Measurements from ENCODE around the gene PATJ. TPM values are rescaled to one million over a fixed set of nuclear protein-coding genes. Genes with fewer than 3 reads are reported as not detected.
A peak's percentile ranks its signal among the peaks of the same experiment; 100 is the strongest.
"Not testable (repeated sequence)": the region's sequence is repeated elsewhere in the genome, so short reads cannot be mapped to it uniquely, and the experiment has no call there.

The PATJ gene
- total RNA-seq, 4 donors from 2014 or later: 47.6 to 105 (median 70.8) TPM

- peaks cover 0 to 71% (median 0%) of the 10 kb centered on the region in 3 donors for H3K36me3 ChIP-seq
- H3K27me3 ChIP-seq: no peaks in the 10 kb centered on the region
- no peaks in the 10 kb centered on the region for H3K4me1 ChIP-seq
- H3K27ac ChIP-seq: no peak overlapping the region
- DNase-seq: no peak
- WGBS, 2 donors: 70 to 75% methylated on average over 6 of the region's 6 CpGs
- no peaks in the 10 kb centered on the region for H3K9me3 ChIP-seq
- TF ChIP-seq POLR2A (IDR thresholded peaks at IDR 0.05) (no peak), CTCF (IDR thresholded peaks at IDR 0.05) (no peak)
- H3K4me3 ChIP-seq: no peak overlapping the region
- intact Hi-C loops (cut with DNase I): no loop called here
Observed at GRCh38 chr1:62159940-62160348, 417.7 kb downstream of the PATJ start.

GRCh38 chr1:62161711-62162110 is 419.4 kb downstream of the PATJ start:
- H3K4me1 ChIP-seq: no peaks in the 10 kb centered on the region

GRCh38 chr1:62170380-62170779 is 428.1 kb downstream of the PATJ start:
- H3K4me1 ChIP-seq; H3K9me3 ChIP-seq; intact Hi-C loops (cut with DNase I); DNase-seq; H3K27ac ChIP-seq; H3K36me3 ChIP-seq; H3K4me3 ChIP-seq: not testable (repeated sequence)
- WGBS, 2 donors: 67 to 82% methylated on average over 4 to 6 of the region's 10 CpGs
- H3K27me3 ChIP-seq: peaks cover 0 to 34% (median 0%) of the 10 kb centered on the region in 4 donors

More at GRCh38 chr1:62161711-62162110, 419.4 kb downstream of the PATJ start:
- H3K4me3 ChIP-seq: no peak overlapping the region
- peaks cover 0 to 59% (median 0%) of the 10 kb centered on the region in 3 donors for H3K36me3 ChIP-seq
- intact Hi-C loops (cut with DNase I): no loop called here
- 80 to 92% methylated on average over 1 of the region's 1 CpG for WGBS, 2 donors
- H3K9me3 ChIP-seq: no peaks in the 10 kb centered on the region
- no peak for DNase-seq
- no peak for TF ChIP-seq CTCF (IDR thresholded peaks at IDR 0.05)
- no peak for TF ChIP-seq POLR2A (IDR thresholded peaks at IDR 0.05)
- no peak overlapping the region for H3K27ac ChIP-seq
- no peaks in the 10 kb centered on the region for H3K27me3 ChIP-seq

- Histone ChIP-seq H3K4me1 (peaks cover 0 to 11% (median 6%) of the 10 kb centered on the region in 3 donors), H3K9me3 (no peaks in the 10 kb centered on the region), H3K36me3 (no peaks in the 10 kb centered on the region), H3K27me3 (peaks cover 0 to 20% (median 0%) of the 10 kb centered on the region in 4 donors), H3K4me3 (no peak overlapping the region), H3K27ac (no peak overlapping the region)
- WGBS, 2 donors: 36 to 52% methylated on average over 9 of the region's 9 CpGs
- no peak for DNase-seq
- intact Hi-C loops (cut with DNase I): loop anchor here (2.0 kb wide), 1 partner anchor 231 kb away; no protein-coding TSS in a partner anchor
- TF ChIP-seq POLR2A (IDR thresholded peaks at IDR 0.05) (no peak), CTCF (IDR thresholded peaks at IDR 0.05) (peak in 5 of 6 experiments; percentile 61 to 78 (median 66))
Observed at GRCh38 chr1:62175568-62176179, 433.4 kb downstream of the PATJ start.

- no peaks in the 10 kb centered on the region for H3K36me3 ChIP-seq
- DNase-seq: no peak
- 80 to 90% methylated on average over 11 to 14 of the region's 14 CpGs for WGBS, 2 donors
- TF ChIP-seq POLR2A (IDR thresholded peaks at IDR 0.05): no peak
- no peak for TF ChIP-seq CTCF (IDR thresholded peaks at IDR 0.05)
- no peak overlapping the region for H3K4me3 ChIP-seq
- H3K4me1 ChIP-seq: peaks cover 0 to 15% (median 6%) of the 10 kb centered on the region in 3 donors
- H3K27ac ChIP-seq: no peak overlapping the region
- intact Hi-C loops (cut with DNase I): no loop called here
- H3K9me3 ChIP-seq: no peaks in the 10 kb centered on the region
- peaks cover 0 to 12% (median 0%) of the 10 kb centered on the region in 4 donors for H3K27me3 ChIP-seq
Observed at GRCh38 chr1:62176597-62177312, 434.5 kb downstream of the PATJ start.

Measured in esophagus squamous epithelium (tissue), 5 donors.